Choroid plexus epithelial cell (primary cell): ENCODE data around the gene CCNC.
A peak's percentile ranks its signal among the peaks of the same experiment; 100 is the strongest.

Experiments
- DNase-seq: peaks from one replicate; pipeline ENCODE4 v3.0.0-alpha.2; 2010; ENCODE audit warnings: low read depth
- H3K4me3 ChIP-seq: 2 replicates; pipeline ENCODE4 v1.5.1; 2011; ENCODE audit warnings: low read depth, mild to moderate bottlenecking, control low read depth, low read length, moderate library complexity
- TF ChIP-seq, protein P1 (sequence below): conservative IDR thresholded peaks from 2 replicates; pipeline ENCODE4 v1.5.1; 2011; ENCODE audit warnings: low read depth, mild to moderate bottlenecking, control low read depth, inconsistent platforms, low read length, moderate library complexity

The CCNC gene

DNA sequence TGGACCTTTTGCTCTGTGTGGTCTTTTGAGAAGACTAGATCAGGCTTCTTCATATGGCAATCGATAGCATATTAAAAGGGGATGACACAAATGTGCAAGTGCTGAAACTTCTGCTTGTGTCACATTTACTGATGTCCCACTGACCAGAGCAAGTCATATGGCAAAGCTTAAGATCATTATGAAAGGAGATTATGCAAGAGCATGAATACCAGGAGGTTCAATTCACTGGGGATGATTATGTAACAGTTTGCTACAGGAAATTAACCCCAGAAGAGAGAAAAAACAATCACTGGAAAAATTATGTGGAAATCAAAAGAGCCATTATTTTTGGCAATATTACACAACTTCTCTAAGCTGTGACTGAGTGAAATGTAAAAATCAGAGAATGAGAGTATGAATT is 24.4 kb upstream of the CCNC start:
- TF ChIP-seq, protein P1, sequence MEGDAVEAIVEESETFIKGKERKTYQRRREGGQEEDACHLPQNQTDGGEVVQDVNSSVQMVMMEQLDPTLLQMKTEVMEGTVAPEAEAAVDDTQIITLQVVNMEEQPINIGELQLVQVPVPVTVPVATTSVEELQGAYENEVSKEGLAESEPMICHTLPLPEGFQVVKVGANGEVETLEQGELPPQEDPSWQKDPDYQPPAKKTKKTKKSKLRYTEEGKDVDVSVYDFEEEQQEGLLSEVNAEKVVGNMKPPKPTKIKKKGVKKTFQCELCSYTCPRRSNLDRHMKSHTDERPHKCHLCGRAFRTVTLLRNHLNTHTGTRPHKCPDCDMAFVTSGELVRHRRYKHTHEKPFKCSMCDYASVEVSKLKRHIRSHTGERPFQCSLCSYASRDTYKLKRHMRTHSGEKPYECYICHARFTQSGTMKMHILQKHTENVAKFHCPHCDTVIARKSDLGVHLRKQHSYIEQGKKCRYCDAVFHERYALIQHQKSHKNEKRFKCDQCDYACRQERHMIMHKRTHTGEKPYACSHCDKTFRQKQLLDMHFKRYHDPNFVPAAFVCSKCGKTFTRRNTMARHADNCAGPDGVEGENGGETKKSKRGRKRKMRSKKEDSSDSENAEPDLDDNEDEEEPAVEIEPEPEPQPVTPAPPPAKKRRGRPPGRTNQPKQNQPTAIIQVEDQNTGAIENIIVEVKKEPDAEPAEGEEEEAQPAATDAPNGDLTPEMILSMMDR, result no peak
- no peak overlapping the region for H3K4me3 ChIP-seq
- DNase-seq, result peak; percentile 20

DNA sequence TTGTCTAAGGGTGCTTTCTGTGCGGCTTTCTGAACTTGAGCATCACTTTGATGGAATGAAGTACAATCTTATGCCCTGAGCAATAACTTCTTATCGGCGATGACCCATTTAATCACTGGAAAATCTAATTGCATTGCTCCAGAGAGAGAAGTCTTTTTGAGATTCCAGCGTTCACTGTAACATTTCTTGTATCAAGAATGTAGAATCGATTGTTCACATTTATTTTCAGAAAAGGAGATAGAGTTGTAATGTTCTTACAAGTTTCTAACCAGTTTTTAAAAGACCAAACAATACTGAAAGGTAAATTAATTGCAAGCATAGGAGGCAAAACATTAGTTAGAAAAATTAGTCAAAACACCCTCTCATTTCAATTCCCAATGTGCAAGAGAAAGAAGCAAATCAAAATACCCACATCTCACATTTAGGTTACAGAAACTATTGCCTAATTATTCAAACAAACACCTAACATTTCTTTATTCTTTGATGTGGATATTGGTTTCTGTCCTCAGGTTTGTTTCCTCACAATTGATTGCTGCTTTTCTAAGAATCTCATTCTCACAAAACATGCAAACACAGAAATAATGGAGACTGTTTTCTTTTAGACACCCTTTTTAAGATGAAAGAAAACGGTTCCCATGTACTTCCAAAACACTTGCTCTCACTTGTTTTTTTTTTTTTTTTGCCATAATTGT is 23.4 kb upstream of the CCNC start:
- TF ChIP-seq, protein P1, result no peak
- no peak for DNase-seq
- H3K4me3 ChIP-seq, result no peak overlapping the region

DNA sequence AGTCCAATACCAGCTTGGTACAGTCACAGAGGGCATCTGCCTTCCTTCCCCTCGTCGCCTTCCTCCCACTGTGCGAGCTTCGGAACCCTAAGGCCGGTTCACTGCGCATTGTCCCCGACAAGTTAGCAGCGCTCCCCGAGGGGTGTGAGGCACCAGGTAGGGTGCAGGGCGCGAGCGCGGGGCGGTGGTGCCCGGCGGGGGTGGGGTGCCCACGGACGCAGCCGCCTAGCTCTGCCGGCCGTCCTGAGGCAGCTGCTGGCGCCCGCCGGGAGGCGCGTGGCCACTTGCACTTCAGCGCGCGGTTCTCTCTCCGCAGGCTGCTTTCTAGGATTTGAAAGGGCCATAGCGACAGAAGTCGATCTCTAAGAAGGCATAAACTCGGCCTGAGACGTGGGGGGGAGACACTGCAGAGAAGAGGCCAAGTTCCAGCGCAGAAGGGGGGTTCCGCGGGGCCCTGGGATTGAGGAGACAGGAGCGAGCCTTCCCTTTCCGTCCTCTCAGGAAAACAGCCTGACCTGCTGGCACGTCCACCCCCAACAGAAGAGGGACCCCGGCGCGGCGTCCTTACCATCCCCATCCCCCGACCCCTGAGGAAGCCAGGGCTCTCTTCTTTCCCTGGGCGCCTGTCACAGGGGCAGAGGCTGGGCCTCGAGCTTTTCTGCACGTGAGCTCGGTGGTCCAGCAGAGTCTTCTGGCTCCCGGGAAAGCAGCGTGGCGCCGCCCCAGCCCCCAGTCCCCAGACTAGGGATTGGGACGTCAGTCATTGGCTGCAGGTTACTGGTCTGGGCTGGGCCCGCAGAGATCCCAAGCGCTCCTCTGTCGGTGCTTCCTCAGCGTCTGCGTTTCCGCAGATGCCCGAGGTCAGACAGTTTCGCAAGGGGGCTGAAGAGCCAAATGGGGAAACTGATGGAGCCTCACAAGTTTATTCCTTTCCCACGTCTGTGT is 22.5 kb upstream of the CCNC start:
- no peak overlapping the region for H3K4me3 ChIP-seq
- no peak for DNase-seq
- TF ChIP-seq, protein P1, result no peak

DNA sequence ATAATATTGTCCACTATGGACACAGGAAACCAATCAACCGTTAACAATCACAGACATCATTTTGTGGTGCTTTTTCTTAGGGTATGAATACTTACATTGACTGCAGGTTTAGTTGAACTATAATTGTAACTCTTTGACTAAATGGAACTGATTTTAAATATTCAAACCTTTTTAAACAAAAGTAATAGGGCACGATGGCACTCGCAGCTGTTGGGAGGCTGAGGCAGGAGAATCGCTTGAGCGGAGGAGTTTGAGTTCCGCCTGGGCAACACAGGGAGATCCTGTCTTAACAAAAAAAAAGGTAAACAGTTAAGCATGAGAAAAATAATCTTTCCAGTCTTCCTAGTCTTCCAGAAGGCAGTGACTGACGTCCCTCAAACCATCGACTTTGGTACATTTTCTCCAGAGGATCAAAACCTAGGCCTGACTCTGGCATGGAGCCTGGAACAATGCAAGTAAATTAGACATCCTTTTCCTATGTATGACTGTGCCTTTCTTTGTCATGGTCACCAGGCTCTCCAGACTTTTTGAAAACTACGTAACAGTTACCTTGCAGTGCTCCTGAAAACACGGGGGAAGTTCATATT is 21.5 kb upstream of the CCNC start:
- no peak for DNase-seq
- no peak overlapping the region for H3K4me3 ChIP-seq
- TF ChIP-seq, protein P1, result no peak

DNA sequence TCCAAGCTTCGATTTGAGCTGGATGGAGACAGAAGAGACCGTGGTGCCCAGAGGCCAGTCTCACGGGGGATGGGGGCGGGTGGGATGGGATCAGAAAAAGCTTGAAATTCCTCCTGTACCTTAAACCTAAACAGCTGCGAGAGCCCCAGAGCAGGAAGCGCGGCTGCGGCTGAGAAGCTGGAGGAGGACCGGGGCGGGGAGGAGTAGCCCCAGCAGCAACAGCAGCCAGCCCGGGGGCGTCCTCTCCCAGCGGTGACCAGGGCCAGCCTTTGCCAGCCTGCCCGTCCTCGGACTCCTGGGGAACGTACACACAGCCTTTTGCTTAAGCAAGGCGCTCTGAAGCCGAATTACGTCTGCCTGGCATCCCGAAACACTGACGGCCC is 20.8 kb upstream of the CCNC start:
- TF ChIP-seq, protein P1, result no peak

DNA sequence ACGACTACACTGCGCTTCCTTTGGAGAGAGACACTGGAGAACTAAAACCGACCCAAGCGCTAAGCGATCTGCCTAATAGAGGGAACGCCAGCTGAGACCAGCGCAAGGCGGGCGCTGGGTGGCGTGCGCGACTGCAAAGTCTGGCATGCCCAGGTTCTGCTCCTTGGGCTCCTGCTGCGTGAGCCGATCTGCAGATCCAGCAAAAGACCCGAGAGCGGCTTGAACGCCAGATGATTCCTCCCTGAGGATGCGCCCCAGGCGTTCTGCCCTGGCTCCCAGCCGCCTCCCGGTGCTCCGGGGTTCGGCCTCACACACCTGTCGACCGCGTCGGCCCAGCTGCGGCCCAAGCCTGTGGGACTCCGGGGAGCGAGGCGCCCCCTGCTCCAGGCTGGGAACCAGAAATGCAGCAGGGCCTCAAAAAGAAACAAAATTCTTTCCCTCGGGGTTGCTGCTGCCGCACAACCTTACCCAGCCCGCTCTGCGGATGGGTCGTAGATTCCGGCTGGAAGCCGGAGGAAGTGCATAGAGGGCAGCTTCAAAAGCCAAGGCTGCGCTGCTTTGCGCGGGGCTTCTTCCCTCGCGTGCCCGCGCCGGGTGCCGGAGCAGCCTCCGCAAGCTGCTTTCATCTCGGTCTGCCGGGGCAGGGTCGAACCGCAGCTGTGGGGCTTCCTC is 20.3 kb upstream of the CCNC start:
- H3K4me3 ChIP-seq, result peak overlapping the region; percentile 38
- peak; percentile 51 for DNase-seq
- TF ChIP-seq, protein P1, result peak; percentile 38

More for the DNA sequence above, 20.8 kb upstream of the CCNC start:
- no peak for DNase-seq
- H3K4me3 ChIP-seq, result peak overlapping the region; percentile 38
